OCI-LY1 (cell line): ENCODE measurements around the gene LETM1.
A peak's percentile ranks its signal among the peaks of the same experiment; 100 is the strongest.

Experiments
- H2AFZ ChIP-seq: fragments of 200-600 bp; sonication (generic), shearing (Covaris generic); 2 replicates; pipeline ENCODE4 v1.6.0; 2014; ENCODE audit warnings: antibody characterized with exemption, mild to moderate bottlenecking, low read length
- H3F3A ChIP-seq: fragments of 200-600 bp; sonication (generic), shearing (Covaris generic); 2 replicates; pipeline ENCODE4 v1.6.0; 2014; ENCODE audit warnings: mild to moderate bottlenecking, antibody characterized with exemption, low read length, moderate library complexity; ENCODE audit not compliant: insufficient read depth
- H3K27ac ChIP-seq: fragments of 200-600 bp; sonication (generic); 2 replicates; pipeline ENCODE4 v1.5.1; 2014; ENCODE audit warnings: low read length, mixed run types, mild to moderate bottlenecking, low read depth; ENCODE audit not compliant: poor library complexity, severe bottlenecking
- H3K27me3 ChIP-seq: fragments of 200-600 bp; sonication (generic); 2 replicates; pipeline ENCODE4 v1.6.0; 2014; ENCODE audit warnings: antibody characterized with exemption, mild to moderate bottlenecking, low read length, moderate library complexity; ENCODE audit not compliant: insufficient read depth
- H3K36me3 ChIP-seq: fragments of 200-600 bp; sonication (generic); 2 replicates; pipeline ENCODE4 v1.6.1; 2014; ENCODE audit warnings: mild to moderate bottlenecking, antibody characterized with exemption, low read length, moderate library complexity, mixed read lengths; ENCODE audit not compliant: insufficient read depth
- H3K4me1 ChIP-seq: fragments of 200-600 bp; sonication (generic); 2 replicates; pipeline ENCODE4 v1.5.1; 2014; ENCODE audit warnings: mild to moderate bottlenecking, low read length, moderate library complexity; ENCODE audit not compliant: insufficient read depth, severe bottlenecking
- H3K4me2 ChIP-seq: fragments of 200-600 bp; sonication (generic), shearing (Covaris generic); 2 replicates; pipeline ENCODE4 v1.6.1; 2014; ENCODE audit warnings: low read length
- H3K4me3 ChIP-seq: fragments of 200-600 bp; sonication (generic); 2 replicates; pipeline ENCODE4 v1.5.1; 2014; ENCODE audit warnings: low read length, low read depth, mild to moderate bottlenecking, mixed read lengths; ENCODE audit not compliant: poor library complexity, severe bottlenecking
- H3K79me2 ChIP-seq: fragments of 200-600 bp; shearing (Covaris generic); 2 replicates; pipeline ENCODE4 v1.6.1; 2016; ENCODE audit warnings: mixed run types, low read length, mixed read lengths; ENCODE audit not compliant: insufficient read depth
- H3K9ac ChIP-seq: fragments of 200-600 bp; sonication (generic), shearing (Covaris generic); 2 replicates; pipeline ENCODE4 v1.6.1; 2014; ENCODE audit warnings: mild to moderate bottlenecking, low read length, mixed read lengths
- H3K9me2 ChIP-seq: fragments of 200-600 bp; sonication (generic), shearing (Covaris generic); 2 replicates; pipeline ENCODE4 v1.6.1; 2014; ENCODE audit warnings: low read depth, mild to moderate bottlenecking, low read length, mixed read lengths
- H3K9me3 ChIP-seq: fragments of 200-600 bp; shearing (Covaris generic); 2 replicates; pipeline ENCODE4 v1.6.1; 2014; ENCODE audit warnings: low read length, mixed read lengths
- H4K20me1 ChIP-seq: fragments of 200-600 bp; sonication (generic), shearing (Covaris generic); 2 replicates; pipeline ENCODE4 v1.6.0; 2016; ENCODE audit warnings: mild to moderate bottlenecking, low read length; ENCODE audit not compliant: insufficient read depth
- EZH2 ChIP-seq: fragments of 200-600 bp; sonication (generic), shearing (Covaris generic); IDR thresholded peaks from 2 replicates; pipeline ENCODE4 v1.8.0; 2017; ENCODE audit warnings: borderline replicate concordance, mixed run types, mild to moderate bottlenecking, antibody characterized with exemption, low read length, moderate library complexity, mixed read lengths
- TF ChIP-seq, protein P1 (sequence below): fragments of 200-600 bp; sonication (generic), shearing (Covaris generic); IDR thresholded peaks from 2 replicates; pipeline ENCODE4 v1.5.1; 2017; ENCODE audit warnings: mild to moderate bottlenecking, antibody characterized with exemption, low read length, moderate library complexity, mixed read lengths

LETM1 gene

DNA sequence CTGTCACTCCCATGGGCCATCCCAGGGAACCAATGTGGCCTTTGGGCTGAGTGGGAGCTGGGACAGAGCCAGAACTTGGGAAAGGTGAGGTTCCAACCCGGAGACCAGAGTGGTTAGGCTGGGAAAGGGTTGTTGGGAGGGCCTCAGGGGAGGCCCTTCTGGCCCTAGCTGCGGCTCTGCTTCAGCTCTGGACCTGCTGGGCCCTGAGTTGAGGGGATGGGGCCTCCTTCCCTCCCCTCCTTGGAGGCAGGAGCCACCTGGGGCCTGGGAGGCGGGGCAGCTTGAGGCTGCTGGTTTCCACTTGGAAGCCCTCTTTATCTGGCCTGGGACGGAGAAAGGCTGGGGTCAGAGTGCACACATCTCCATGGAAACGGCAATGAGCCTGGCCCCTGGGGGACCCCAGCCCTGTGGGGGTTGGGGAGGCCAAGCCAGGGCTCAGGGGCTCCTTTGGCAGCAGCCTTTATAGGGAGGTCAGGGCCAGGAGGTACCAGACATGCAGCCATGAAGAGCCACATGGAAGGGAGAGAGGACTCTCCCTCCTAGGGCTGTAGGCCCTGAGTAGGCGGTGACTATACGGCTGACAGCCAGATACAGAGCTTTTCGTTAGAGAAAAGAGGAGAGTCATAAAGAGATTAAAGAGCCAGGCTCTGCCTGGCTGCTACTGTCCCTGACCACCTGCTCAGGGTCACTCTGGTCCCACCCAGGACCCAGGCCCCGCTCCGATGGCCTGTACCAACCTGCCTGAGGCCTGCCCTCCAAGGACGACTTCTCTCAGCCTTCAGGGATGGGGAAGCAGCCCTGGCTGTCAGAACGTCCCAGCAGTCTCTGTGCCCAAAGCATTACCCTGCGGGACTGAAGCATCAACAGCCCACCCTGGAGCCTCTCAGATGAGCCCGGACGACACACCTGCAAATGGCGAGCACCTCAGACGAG is 8.4 kb upstream of the LETM1 start:
- Histone ChIP-seq H3F3A (no peaks in the 10 kb centered on the region), H3K27ac (no peak overlapping the region), H3K79me2 (no peaks in the 10 kb centered on the region), H3K4me3 (no peak overlapping the region), H3K4me2 (no peak overlapping the region), H3K9me2 (no peaks in the 10 kb centered on the region), H2AFZ (no peak overlapping the region), H3K27me3 (no peaks in the 10 kb centered on the region), H3K4me1 (peaks cover 18% of the 10 kb centered on the region), H4K20me1 (no peaks in the 10 kb centered on the region), H3K9ac (no peak overlapping the region), H3K9me3 (no peaks in the 10 kb centered on the region), H3K36me3 (no peaks in the 10 kb centered on the region)
- TF ChIP-seq, protein P1, sequence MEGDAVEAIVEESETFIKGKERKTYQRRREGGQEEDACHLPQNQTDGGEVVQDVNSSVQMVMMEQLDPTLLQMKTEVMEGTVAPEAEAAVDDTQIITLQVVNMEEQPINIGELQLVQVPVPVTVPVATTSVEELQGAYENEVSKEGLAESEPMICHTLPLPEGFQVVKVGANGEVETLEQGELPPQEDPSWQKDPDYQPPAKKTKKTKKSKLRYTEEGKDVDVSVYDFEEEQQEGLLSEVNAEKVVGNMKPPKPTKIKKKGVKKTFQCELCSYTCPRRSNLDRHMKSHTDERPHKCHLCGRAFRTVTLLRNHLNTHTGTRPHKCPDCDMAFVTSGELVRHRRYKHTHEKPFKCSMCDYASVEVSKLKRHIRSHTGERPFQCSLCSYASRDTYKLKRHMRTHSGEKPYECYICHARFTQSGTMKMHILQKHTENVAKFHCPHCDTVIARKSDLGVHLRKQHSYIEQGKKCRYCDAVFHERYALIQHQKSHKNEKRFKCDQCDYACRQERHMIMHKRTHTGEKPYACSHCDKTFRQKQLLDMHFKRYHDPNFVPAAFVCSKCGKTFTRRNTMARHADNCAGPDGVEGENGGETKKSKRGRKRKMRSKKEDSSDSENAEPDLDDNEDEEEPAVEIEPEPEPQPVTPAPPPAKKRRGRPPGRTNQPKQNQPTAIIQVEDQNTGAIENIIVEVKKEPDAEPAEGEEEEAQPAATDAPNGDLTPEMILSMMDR: no peak
- no peak for TF ChIP-seq EZH2

DNA sequence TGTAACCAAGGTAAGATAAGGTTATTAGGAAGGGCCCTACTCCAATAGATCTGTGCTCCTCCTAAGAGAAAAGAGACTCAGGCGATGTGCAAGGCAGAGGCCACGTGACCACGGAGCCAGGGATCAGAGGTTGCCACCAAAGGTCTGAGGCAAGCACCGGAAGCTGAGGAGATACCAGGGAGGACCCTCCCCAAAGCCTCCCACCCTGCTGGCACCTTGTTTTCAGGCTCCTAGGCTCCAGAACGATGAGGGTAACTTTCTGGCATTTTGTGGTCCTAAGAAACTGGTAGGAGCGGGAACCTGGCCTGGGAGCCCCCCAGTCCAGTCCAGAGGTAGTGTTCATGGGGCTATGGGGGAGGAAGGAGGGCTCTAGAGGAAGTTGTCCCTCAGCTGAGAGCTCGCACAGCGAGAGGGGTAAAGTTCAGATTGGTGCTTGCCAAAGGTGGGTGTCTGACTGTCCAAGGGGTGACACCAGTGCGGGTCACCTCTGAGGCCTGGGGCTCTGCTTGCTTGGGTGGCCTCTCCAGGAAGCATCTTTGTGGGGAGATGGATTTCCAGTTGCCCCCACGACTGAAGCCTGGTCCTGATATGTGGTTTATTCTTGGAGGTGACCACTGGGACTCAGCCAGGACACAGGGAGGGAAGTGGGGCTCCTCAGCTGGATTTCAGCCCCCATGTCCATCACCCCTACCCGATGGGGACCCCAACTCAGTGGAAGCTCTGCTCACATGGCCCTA is 7.5 kb upstream of the LETM1 start:
- Histone ChIP-seq H3F3A (no peaks in the 10 kb centered on the region), H2AFZ (no peak overlapping the region), H3K4me3 (no peak overlapping the region), H3K4me1 (peaks cover 18% of the 10 kb centered on the region), H3K27me3 (no peaks in the 10 kb centered on the region), H3K36me3 (no peaks in the 10 kb centered on the region), H3K9me2 (no peaks in the 10 kb centered on the region), H3K9ac (no peak overlapping the region; the same call in 1 of the 2 replicates), H3K4me2 (peak overlapping the region; percentile 60; the same call in 1 of the 2 replicates), H4K20me1 (no peaks in the 10 kb centered on the region), H3K79me2 (no peaks in the 10 kb centered on the region), H3K27ac (no peak overlapping the region), H3K9me3 (no peaks in the 10 kb centered on the region)
- TF ChIP-seq EZH2: no peak
- TF ChIP-seq, protein P1: no peak

DNA sequence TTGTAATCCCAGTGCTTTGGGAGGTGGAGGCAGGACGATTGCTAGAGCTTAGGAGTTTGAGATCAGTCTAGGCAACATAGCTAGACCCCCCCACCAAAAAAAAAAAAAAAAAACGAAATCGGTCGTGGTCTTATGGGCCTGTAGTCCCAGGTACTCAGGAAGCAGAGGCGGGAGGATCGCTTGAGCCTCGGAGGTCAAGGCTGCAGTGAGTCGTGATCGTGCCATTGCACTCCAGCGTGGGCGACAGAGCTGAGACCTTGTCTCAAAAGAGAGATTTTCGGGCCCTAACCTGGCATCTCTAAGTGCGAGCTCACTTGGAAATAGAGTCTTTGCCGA is 7.0 kb upstream of the LETM1 start:
- H4K20me1 ChIP-seq: no peaks in the 10 kb centered on the region
- H3K27me3 ChIP-seq: no peaks in the 10 kb centered on the region
- H3K9ac ChIP-seq: peak overlapping the region; percentile 37; the same call in 1 of the 2 replicates
- no peaks in the 10 kb centered on the region for H3K79me2 ChIP-seq
- peaks cover 18% of the 10 kb centered on the region for H3K4me1 ChIP-seq
- H3K9me3 ChIP-seq: no peaks in the 10 kb centered on the region
- no peaks in the 10 kb centered on the region for H3K9me2 ChIP-seq
- H3K27ac ChIP-seq: no peak overlapping the region
- H3K4me3 ChIP-seq: peak overlapping the region; percentile 39
- no peaks in the 10 kb centered on the region for H3F3A ChIP-seq
- no peaks in the 10 kb centered on the region for H3K36me3 ChIP-seq
- TF ChIP-seq, protein P1: no peak
- no peak for TF ChIP-seq EZH2
- no peak overlapping the region for H2AFZ ChIP-seq
- peak overlapping the region; percentile 60 for H3K4me2 ChIP-seq
